ENCODE results near the gene LCN10. TPM values are rescaled to one million over a fixed set of nuclear protein-coding genes. Genes with fewer than 3 reads are reported as not detected.
"Not testable (repeated sequence)": the region's sequence is repeated elsewhere in the genome, so short reads cannot be mapped to it uniquely, and the experiment has no call there.

Gene LCN10
- total and polyA plus RNA-seq, 2 experiments from 2014 or later: not detected

DNA sequence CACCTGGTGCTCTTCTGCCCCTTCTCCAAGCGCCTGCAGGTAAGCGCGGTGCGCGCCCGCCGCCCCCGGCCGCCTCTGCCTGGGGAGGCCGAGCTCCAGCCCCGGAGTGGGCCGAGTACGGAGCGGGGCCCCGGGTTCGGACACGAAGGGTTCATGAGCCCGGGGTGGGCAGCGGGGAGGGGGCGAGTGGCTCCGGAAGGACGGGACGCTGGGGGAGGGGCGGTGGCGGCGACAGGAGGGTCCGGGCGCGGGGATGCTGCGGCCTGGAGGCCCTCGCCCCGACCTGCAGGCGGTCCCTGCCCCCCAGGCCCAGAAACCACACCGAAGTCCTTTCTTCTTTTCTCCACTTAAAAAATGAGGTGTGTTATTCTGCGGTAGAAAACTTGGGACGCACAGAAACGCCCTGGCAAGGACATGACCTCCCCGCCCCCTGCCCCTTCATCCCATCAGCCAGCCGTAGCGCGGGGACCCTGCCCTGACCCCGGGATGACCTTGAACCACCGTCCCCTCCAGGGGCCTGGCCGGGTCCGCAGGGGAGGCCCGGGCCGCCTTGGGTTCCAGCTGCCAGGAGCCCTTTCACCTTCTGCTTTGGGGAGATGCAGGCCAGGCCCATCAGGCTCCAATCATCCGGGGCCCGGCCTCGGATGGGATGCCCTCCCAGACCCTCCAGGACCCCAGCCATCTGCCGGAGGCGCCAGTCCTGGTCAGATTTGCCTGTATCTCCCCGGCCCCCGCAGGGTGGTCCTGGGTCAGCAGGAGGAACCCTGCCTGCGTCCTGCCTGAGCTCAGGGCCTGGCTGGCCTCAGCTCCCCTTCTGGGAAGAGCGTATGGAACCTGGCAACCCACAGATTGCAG lies 29.8 kb downstream of the LCN10 start:
- no peaks in the 10 kb centered on the region for H4K20me1 ChIP-seq (ENCODE audit: insufficient read depth, poor library complexity, severe bottlenecking)
- no peaks in the 10 kb centered on the region for H3K9me2 ChIP-seq (replicated peaks; ENCODE audit: insufficient read depth)
- DNase-seq (ENCODE audit: low spot score): peak; percentile 10
- peaks cover 25% of the 10 kb centered on the region for H3K4me1 ChIP-seq (ENCODE audit: insufficient read depth)
- H3K27me3 ChIP-seq: no peaks in the 10 kb centered on the region
- no peaks in the 10 kb centered on the region for H3K9me3 ChIP-seq (ENCODE audit: low read depth)
- peak overlapping the region; percentile 96 for H3K4me2 ChIP-seq
- H3K4me3 ChIP-seq: peak overlapping the region; percentile 91
- peak overlapping the region; percentile 78 for H2AFZ ChIP-seq
- H3K36me3 ChIP-seq (replicated peaks; ENCODE audit: insufficient read depth, low read depth): no peaks in the 10 kb centered on the region
- TF ChIP-seq, protein P1, sequence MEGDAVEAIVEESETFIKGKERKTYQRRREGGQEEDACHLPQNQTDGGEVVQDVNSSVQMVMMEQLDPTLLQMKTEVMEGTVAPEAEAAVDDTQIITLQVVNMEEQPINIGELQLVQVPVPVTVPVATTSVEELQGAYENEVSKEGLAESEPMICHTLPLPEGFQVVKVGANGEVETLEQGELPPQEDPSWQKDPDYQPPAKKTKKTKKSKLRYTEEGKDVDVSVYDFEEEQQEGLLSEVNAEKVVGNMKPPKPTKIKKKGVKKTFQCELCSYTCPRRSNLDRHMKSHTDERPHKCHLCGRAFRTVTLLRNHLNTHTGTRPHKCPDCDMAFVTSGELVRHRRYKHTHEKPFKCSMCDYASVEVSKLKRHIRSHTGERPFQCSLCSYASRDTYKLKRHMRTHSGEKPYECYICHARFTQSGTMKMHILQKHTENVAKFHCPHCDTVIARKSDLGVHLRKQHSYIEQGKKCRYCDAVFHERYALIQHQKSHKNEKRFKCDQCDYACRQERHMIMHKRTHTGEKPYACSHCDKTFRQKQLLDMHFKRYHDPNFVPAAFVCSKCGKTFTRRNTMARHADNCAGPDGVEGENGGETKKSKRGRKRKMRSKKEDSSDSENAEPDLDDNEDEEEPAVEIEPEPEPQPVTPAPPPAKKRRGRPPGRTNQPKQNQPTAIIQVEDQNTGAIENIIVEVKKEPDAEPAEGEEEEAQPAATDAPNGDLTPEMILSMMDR (IDR thresholded peaks at IDR 0.05; ENCODE audit: poor library complexity): no peak
- TF ChIP-seq EZH2 (IDR thresholded peaks at IDR 0.05; ENCODE audit: borderline replicate concordance) (no peak), EZH2phosphoT487 (IDR thresholded peaks at IDR 0.05; ENCODE audit: low read depth, severe bottlenecking, unreplicated experiment) (no peak)
- peaks cover 34% of the 10 kb centered on the region for H3K79me2 ChIP-seq
- 18% methylated on average over 23 of the region's 56 CpGs for WGBS (ENCODE audit: low lambda C conversion rate, missing lambda C conversion rate)
- no peak overlapping the region for H3K27ac ChIP-seq

DNA sequence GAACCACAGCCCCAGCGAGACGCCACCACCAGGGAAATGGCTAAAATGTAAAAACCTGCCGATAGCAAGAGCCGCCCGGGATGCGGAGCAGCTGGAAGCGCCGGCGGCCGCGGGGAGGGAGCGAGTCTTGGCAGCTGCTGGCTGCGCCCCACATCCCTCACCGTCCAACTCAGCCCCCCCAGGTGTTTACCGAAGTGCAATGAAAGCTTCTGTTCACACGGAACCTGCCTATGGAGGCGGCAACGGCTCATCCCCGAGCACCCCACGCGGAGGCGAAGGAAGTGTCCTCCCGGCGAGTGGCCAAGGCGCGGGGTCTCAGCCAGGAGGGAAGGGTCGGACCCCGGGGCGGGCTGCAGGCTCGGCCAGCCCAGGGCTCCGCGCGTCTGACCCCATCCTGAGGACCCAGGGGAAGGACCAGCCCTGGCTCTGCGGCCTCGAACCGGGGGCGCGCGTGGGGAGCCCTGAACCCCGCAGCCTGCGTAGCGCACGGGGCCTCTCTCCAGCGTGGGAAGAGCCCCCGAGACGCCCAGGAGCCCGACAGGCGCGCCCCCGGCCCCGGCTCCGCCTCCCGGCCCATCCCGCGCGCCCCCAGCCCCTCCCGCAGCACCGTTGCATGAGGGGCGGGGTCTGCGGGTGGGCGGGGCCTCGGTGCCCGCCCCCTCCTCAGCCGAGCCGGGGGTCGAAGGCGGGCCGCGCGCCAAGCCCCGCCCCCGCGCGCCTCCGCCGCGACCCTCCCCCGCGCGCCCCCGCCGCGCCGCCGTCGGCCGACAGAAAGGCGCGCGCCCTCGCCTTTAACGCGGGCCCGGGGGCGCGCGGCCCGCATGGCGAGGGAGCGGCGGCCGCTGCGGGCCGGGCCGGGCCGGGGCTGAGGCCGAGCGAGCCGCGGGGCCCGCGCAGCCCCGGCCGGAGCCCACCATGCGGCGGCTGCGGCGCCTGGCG lies 30.7 kb downstream of the LCN10 start, which contains the start of gene DIPK1B:
TSS of gene DIPK1B (plus strand) at position 822 of the 939 bp plus-strand sequence. CDS start at position 916, 94 bp downstream.
- H3K4me3 ChIP-seq: peak within 1 kb of the TSS; percentile 91
- peak within 1 kb of the TSS; percentile 29 for H3K27ac ChIP-seq
- H3K9me2 ChIP-seq (replicated peaks; ENCODE audit: insufficient read depth): no peaks in the 10 kb centered on the region
- peaks cover 31% of the 10 kb centered on the region for H3K79me2 ChIP-seq
- peak; percentile 75 for DNase-seq (ENCODE audit: low spot score)
- H4K20me1 ChIP-seq (ENCODE audit: insufficient read depth, poor library complexity, severe bottlenecking): no peaks in the 10 kb centered on the region
- no peak for TF ChIP-seq EZH2phosphoT487 (IDR thresholded peaks at IDR 0.05; ENCODE audit: low read depth, severe bottlenecking, unreplicated experiment)
- TF ChIP-seq, protein P1 (IDR thresholded peaks at IDR 0.05; ENCODE audit: poor library complexity): no peak
- no peak for TF ChIP-seq EZH2 (IDR thresholded peaks at IDR 0.05; ENCODE audit: borderline replicate concordance)
- H3K36me3 ChIP-seq (replicated peaks; ENCODE audit: insufficient read depth, low read depth): no peaks in the 10 kb centered on the region
- peak within 1 kb of the TSS; percentile 96 for H3K4me2 ChIP-seq
- WGBS (ENCODE audit: low lambda C conversion rate, missing lambda C conversion rate): 4% methylated on average over 32 of the region's 119 CpGs
- no peaks in the 10 kb centered on the region for H3K9me3 ChIP-seq (ENCODE audit: low read depth)
- H2AFZ ChIP-seq: peak within 1 kb of the TSS; percentile 78
- peaks cover 25% of the 10 kb centered on the region for H3K4me1 ChIP-seq (ENCODE audit: insufficient read depth)
- no peaks in the 10 kb centered on the region for H3K27me3 ChIP-seq

DNA sequence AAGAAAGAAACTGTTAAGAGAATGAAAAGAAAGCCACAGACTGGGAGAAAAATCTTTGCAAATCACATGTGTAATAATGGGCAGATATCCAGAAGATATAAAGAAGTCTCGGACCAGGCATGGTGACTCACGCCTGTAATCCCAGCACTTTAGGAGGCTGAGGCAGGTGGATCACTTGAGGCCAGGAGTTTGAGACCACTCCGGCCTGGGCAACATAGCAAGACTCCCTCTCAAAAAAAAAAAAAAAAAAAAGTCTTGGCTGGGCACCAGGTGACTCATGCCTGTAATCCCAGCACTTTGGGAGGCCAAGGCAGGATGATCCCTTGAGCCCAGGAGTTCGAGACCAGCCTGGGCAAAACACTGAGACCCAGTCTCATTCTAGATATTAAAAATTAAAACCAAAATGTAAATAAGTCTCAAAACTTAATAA lies 31.5 kb downstream of the LCN10 start:
- 70% methylated on average over 4 of the region's 4 CpGs for WGBS (ENCODE audit: low lambda C conversion rate, missing lambda C conversion rate)
- H3K9me3 ChIP-seq (ENCODE audit: low read depth); H3K27me3 ChIP-seq; H3K36me3 ChIP-seq (replicated peaks; ENCODE audit: insufficient read depth, low read depth); H3K9me2 ChIP-seq (replicated peaks; ENCODE audit: insufficient read depth); DNase-seq (ENCODE audit: low spot score); H3K4me3 ChIP-seq; H3K27ac ChIP-seq; H2AFZ ChIP-seq; H4K20me1 ChIP-seq (ENCODE audit: insufficient read depth, poor library complexity, severe bottlenecking): not testable (repeated sequence)
- peak overlapping the region; percentile 93 for H3K4me2 ChIP-seq
- peaks cover 26% of the 10 kb centered on the region for H3K79me2 ChIP-seq
- H3K4me1 ChIP-seq (ENCODE audit: insufficient read depth): peaks cover 25% of the 10 kb centered on the region

Data from hepatocyte (in vitro differentiated cells).